WERI-Rb-1 (cell line): ENCODE data around the gene ITPK1.

ENCODE experiments used
- DNase-seq: peaks from one replicate; pipeline ENCODE4 v3.0.0-alpha.2; 2020
- H3K27ac ChIP-seq: fragments of 250-450 bp; sonication (Bioruptor Pico); 2 replicates; pipeline ENCODE4 v1.5.1; 2020; ENCODE audit warnings: mild to moderate bottlenecking, moderate library complexity
- H3K27me3 ChIP-seq: fragments of 250-450 bp; sonication (Bioruptor Pico); 2 replicates; pipeline ENCODE4 v1.5.1; 2021; ENCODE audit warnings: mild to moderate bottlenecking, low read depth, moderate library complexity; ENCODE audit not compliant: insufficient read depth, severe bottlenecking
- H3K36me3 ChIP-seq: fragments of 250-450 bp; sonication (Bioruptor Pico); 2 replicates; pipeline ENCODE4 v1.5.1; 2020; ENCODE audit warnings: mild to moderate bottlenecking, moderate library complexity
- H3K4me3 ChIP-seq: 2 replicates; pipeline ENCODE4 v1.5.1; 2011; ENCODE audit warnings: low read depth, mild to moderate bottlenecking, control low read depth, low read length
- H3K9me3 ChIP-seq: fragments of 250-450 bp; sonication (Bioruptor Pico); 2 replicates; pipeline ENCODE4 v1.5.1; 2021; ENCODE audit warnings: mild to moderate bottlenecking, moderate library complexity; ENCODE audit not compliant: severe bottlenecking
- CTCF ChIP-seq: IDR thresholded peaks from 2 replicates; pipeline ENCODE4 v1.5.1; 2011; ENCODE audit warnings: low read depth, mild to moderate bottlenecking, control low read depth, inconsistent platforms, low read length

ITPK1 gene

DNA sequence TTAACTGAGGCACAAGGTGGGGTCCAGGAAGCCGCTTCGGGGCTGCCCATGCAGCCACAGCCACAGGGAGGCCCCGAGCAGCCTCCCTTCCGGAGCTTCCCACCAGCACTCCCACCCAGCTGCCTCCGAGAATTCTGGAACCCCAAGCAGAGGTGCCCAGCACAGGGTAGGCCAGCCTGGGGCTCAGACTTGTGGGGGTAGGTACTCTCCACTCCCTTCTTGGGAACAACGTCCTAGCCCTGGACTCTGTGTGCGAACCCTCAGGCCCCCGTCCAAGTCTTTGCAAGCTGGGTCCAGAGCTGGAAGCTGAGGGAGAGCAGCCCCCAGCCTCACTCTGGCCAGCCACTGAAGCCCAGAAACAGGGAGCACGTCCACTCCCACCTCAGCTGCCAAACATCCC, 16.1 kb downstream of the ITPK1 start:
- Histone ChIP-seq H3K36me3 (no peaks in the 10 kb centered on the region), H3K27me3 (no peaks in the 10 kb centered on the region), H3K4me3 (no peak overlapping the region), H3K27ac (no peak overlapping the region), H3K9me3 (no peaks in the 10 kb centered on the region)
- no peak for DNase-seq
- TF ChIP-seq CTCF, result no peak

- Histone ChIP-seq H3K9me3 (no peaks in the 10 kb centered on the region), H3K36me3 (no peaks in the 10 kb centered on the region), H3K4me3 (no peak overlapping the region), H3K27me3 (no peaks in the 10 kb centered on the region), H3K27ac (no peak overlapping the region)
- TF ChIP-seq CTCF, result no peak
- DNase-seq, result no peak
These were observed 16.5 kb downstream of the ITPK1 start for GRCh38 chr14:93099196-93099595.

GRCh38 chr14:93096691-93097322, 18.9 kb downstream of the ITPK1 start:
- no peak for TF ChIP-seq CTCF
- no peaks in the 10 kb centered on the region for H3K27me3 ChIP-seq
- H3K27ac ChIP-seq, result no peak overlapping the region
- no peaks in the 10 kb centered on the region for H3K36me3 ChIP-seq
- no peak for DNase-seq
- H3K9me3 ChIP-seq, result no peaks in the 10 kb centered on the region
- H3K4me3 ChIP-seq, result no peak overlapping the region

DNA sequence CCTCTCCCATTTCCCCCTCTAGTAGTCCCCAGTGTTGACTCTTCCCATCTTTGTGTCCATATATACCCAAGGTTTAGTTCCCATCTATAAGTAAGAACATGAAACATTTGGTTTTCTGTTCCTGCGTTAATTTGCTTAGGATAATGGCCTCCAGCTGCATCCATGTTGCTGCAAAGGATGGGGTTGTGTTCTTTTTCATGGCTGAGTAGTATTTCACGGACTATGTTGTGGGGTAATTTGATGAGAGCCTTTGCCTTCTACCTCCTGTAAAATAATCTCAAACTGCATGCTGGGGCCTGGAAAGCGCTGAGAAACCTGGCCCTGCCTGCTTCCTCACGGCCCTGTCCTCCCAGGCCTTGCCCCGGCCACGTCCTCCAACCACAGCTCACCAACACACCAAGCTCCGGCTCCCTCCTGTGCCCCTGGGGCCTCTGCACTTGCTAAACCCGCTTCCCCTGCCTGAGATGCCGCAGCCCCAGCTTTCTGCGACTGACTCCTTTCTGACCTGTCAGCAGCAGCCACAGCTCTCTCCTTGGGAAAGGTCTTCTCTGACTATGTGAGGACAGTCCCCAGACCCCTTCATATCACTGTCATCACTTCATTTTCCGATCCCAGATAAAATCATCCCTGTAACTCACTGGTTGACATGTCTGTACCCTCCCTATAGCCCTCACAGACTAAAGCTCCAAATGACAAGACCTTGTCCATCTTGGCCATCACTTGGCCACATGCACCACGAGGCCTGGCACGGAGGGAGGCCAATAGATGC, 19.8 kb downstream of the ITPK1 start:
- Histone ChIP-seq H3K27me3 (no peaks in the 10 kb centered on the region), H3K9me3 (no peaks in the 10 kb centered on the region), H3K36me3 (no peaks in the 10 kb centered on the region), H3K4me3 (no peak overlapping the region), H3K27ac (no peak overlapping the region)
- TF ChIP-seq CTCF, result no peak
- DNase-seq, result no peak

DNA sequence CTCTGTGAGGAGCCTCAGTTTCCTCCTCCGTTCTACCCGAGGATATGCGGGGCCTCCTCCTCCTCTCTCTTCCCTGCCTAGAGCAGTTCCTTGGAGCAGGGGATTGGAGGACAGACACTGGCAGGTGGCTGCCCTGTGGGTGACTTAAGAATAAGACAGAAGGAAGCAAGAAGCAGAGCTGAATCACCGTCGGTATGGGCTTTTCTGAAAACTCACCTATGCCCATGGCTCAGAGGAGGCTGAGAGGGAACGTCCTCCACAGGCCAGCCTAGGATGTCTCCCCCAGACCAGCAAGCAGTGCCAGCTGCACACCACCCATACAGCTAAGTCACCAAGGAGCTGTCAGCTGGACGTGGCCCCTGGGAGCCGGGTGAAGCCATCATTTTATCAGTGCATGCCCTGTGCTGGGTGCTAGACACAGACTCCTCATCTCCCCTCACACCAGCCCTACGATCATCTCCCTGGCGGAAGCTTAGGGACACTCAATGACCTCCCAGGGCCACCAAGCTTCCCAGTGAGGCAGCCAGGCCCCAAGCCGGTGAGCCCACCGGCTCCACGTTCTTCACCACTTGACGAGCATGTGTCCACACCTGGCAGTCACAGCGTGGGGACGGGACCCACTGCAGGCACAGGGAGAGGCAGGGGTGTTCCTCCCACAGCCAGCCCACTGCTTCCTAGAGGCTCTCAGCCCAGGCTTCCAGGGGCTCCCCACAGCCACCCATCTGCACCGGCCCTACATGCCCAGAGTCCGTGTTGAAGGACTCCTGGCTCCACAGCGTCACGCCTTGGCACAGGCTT, 21.4 kb downstream of the ITPK1 start:
- H3K27me3 ChIP-seq, result no peaks in the 10 kb centered on the region
- no peaks in the 10 kb centered on the region for H3K9me3 ChIP-seq
- DNase-seq, result no peak
- no peak overlapping the region for H3K27ac ChIP-seq
- TF ChIP-seq CTCF, result no peak
- H3K4me3 ChIP-seq, result no peak overlapping the region
- H3K36me3 ChIP-seq, result no peaks in the 10 kb centered on the region
